HG02884 (cell line): ENCODE measurements around the gene RWDD3.

ENCODE experiments used
- ATAC-seq: cut with Tn5 transposase; IDR thresholded peaks from one replicate; pipeline ENCODE4 v1.9.1; 2021; ENCODE audit warnings: mild to moderate bottlenecking, moderate library complexity; ENCODE audit not compliant: unreplicated experiment

RWDD3 gene, protein sequence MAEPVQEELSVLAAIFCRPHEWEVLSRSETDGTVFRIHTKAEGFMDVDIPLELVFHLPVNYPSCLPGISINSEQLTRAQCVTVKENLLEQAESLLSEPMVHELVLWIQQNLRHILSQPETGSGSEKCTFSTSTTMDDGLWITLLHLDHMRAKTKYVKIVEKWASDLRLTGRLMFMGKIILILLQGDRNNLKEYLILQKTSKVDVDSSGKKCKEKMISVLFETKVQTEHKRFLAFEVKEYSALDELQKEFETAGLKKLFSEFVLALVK

DNA sequence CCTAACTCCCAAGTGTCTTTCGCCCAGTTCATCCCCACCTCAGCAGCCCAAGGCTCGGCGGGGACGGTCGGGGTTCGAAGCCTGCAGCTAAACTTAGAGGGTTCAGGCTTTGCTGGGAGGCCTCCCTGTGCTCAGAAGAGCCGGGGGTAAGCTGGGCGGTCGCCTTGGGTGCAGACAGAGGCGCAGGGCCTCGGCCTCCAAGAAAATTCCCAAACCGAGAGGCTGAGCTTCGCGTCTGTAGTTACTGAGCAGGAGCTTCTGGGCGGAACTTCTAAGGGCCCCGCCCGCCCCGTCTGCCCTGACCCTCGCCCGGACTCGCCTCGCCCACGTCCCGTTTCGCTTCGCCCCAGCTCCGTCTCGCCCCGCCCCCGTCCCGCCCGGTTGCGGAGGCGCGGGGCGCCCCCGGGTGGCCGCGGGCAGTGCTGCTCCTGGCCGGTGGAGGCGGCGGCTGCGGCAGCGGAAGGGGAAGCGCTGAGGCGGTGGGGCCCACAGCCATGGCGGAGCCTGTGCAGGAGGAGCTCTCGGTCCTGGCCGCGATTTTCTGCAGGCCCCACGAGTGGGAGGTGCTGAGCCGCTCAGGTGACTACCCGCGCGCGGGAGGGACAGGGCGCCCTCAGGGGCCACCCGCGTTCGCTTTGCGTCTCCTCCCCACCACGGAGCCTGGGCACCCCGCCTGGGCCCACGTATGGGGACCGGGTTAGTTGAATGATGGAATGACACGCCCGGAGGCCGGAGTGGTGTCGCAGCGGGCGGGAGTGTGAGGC is at the start of gene RWDD3:
RWDD3 (plus strand) TSS at position 474 of the 764 bp plus-strand sequence; CDS start at position 495, 21 bp downstream.
- ATAC-seq = peak; percentile 96

DNA sequence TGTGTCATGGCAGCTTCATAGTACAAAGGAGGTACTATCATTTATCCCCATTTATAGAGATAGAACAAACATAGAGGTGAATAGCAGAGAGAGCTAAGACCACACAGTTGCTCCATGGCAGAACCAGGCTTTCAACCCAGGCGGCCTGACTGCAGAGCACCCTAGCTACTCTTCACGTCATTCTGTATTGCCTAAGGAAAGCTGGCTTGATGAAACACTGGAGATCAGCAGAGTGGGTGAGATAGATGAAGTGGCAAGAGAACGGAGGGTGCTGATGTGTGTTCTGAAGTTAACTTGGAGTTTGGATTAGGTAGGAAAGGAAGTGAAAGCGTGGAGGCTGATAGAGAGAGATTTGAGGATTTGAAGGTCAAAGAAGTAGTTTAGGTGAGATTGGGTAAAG is 47.9 kb upstream of the RWDD3 start:
- ATAC-seq = no peak

DNA sequence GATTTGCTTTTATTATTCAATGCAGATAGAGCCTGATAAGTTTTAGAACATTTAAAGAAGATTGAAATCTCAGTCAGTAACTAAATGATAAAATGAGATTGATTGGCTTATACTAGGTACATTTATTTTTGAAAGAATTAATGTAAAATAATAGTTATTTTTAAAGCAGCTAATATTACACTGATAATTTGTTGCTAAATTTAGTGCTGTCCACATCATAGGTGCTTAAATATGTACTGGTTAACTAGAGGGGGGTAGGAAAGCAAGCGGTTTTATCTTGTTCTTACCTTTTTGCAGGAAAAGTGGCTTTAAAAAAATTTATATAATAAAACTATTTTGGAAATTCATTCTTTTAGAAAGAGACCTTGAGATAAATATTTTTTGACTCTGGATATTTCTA is 40.4 kb upstream of the RWDD3 start:
- no peak for ATAC-seq

DNA sequence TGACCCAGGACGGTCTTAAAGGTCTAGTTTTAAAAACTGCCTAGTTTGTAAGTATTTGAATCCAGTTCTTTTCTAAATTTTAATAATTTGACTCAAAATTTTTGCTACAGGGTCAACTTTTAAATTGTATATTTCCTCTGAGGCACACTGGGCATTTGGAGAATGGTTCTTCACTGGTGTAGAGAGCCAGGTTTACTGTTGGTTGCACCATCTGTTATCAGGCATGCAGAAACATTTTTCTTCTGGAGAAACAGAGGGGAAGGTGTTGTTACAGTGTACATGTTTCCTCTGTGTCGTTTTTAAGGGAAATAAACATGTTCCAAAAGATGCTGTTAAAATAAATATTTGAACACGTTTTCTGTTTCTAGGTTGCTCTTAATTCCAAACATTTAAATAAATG is 39.0 kb upstream of the RWDD3 start:
- no peak for ATAC-seq

DNA sequence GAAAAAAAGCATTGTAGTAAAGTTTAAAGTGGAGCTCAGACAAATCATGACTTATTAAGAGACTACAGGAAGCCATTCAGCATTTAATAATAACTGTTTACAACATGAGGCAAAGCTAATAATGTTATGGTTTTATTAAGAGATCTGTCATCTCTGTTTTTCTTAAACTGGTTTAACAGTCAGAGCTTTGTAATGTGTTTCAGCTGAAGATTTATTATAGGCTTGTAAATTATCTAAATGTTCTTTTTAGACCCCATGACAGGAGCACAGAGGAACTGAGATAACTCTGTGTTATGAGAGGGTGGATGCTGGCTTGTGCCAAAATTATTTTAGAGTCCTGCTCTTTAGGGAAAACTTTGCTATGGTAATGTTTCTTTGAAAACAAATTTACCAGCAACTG is 38.0 kb upstream of the RWDD3 start:
- ATAC-seq = no peak

DNA sequence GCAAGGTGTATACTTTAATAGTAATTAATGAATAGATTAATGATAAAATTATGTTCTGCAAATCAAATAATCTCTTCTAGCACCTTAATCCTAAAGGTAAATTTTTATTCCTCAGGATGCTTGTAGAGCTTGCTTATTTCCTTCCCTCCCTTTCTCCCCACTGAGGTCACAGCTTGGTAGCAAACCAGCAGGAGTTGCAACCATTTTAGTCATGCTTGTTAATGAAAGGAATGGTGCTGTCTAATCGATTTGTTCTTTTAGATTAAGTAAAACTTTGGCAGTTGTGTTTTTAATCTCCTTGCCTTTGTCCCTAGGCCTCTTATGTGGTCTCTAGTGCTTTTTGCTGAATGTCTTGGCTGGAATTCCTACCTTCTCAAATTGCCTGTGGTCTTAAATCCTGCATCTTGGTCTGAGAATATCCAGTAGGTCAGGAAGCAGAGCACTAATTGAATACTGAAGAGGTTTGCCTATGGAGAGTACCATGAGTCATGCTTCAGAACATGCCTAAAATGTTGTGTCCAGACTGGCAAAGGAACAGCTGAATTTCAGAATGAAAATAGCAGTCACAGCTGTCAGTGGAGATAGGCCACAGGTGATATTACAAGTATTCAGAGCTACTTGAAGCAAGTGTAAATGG is 36.3 kb upstream of the RWDD3 start:
- ATAC-seq = no peak

DNA sequence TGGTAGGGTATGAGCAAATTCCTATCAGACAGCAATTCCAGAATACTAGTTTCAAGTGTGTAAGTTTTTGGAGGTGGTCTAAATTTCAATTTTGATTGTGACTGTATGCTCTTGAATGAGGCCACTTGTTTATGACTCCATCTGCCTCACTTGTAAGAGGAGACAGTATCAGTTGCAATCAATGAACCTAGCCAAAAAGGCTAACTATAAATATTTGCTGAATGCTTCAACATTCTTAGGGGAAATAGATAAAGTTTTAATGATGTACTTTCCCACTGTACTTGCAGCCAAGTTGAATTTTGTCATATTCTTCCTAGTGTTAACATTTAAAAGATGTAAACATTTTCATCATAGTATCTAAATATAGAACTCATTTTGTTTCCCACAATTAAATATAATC is 32.1 kb upstream of the RWDD3 start:
- ATAC-seq = no peak

DNA sequence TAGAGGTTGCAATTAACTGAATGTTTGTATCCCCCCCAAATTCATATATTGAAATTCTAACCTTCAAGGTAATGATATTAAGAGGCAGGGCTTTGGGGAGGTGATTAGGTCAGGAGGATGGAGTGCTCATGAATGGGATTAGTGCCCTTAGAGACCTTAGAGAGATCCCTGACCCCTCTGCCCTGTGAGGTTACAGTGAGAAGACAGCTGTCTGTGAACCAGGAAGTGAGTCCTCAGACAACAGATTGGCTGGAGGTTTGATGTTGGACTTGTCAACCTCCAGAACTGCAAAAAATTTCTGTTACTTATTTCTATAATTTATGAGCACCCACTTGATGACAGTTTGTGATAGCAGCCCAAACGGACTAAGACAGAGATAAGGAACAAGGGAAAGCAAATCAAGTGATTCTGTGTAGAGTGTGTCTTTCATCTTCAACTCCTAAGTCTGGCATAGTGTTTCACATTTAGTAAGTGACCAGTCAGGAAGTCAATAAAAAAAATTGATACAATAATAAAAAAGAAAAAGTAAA is 30.0 kb upstream of the RWDD3 start:
- ATAC-seq = no peak

DNA sequence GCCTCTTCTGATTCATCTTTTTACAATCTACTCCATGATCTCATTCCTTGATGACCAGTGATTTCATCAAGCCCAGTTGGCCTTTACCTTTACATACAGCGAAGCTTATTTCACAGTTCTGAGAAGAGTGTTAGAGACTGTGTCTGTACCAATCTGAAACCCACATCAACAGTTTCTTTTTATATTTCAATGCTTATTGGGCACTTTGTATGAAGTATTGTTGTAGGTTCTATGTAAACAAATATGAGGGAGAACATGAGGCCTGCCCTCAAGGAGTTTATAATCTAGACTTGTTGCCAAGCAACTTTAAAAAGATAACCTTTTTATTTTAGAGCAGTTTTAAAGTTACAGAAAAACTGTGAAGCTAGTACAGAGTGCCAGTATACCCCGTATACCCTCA is 27.5 kb upstream of the RWDD3 start:
- ATAC-seq = no peak

DNA sequence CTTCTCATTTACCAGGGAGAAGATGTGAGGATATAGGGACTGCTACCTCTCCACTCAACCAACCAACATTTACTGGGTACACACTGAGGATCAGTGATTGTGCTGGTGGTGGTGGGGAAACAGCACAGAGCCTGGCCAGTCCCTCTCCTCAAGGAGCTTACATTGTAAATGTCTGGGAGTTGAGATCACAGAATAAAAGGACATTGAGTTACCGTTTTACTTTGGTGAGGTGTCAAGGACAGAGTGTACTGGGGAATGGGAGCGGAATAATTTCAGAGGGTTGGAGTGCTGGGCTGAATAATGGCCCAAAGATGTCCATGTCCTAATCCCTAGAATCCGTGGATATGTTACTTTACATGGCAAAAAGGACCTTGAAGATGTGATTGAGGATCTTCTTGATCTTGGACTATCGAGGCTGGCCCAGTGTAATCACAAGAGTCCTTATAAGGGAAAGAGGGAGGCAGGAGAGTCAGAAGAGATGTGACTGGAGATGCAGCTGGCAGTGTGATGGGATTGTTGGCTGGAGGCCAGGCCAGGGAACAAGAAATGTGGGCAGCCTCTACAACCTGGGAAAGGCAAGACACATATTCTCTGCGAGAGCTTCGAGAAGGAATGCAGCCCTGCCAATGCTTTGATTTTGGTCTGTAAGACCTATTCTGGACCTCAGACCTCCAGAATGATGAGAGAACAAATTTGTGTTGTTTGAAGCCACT is 26.6 kb upstream of the RWDD3 start:
- ATAC-seq = no peak

DNA sequence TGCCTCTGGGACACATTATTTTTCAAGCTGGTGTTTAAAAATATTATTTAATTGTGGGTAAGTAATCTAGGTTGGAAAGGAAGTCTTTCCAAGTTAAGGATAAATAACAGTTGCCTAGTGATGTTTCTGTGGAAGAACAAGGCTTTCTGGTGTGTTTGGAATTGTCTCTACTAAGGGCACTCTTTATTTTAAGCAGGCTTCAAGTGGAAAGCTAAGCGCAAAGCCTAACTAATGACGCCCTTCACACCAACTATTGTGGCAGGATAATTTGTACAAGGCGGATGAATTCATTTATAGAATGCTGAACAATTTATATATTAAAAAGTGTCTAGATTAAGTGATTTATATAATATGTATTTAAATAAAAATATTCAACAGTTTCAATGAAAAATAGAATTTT is 25.1 kb upstream of the RWDD3 start:
- ATAC-seq = no peak

DNA sequence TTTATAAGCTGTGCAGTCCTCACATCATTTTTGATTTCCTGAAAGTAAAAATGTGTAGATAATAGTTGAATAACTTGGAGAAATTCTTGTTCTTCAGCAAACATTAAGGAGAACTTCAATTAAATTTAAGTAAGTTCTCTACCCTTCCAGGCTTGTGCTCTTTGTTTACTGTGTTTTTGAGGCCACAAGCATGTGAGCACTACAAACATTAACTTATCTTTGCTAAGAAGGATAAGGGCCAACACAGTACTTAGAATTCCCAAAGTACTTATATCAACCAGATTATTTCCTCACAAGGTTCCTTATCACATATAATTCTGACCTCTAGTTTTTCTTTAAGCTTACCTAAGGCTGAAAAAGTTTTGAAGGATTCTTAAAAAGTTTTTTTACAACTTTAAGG is 24.7 kb upstream of the RWDD3 start:
- ATAC-seq = no peak

DNA sequence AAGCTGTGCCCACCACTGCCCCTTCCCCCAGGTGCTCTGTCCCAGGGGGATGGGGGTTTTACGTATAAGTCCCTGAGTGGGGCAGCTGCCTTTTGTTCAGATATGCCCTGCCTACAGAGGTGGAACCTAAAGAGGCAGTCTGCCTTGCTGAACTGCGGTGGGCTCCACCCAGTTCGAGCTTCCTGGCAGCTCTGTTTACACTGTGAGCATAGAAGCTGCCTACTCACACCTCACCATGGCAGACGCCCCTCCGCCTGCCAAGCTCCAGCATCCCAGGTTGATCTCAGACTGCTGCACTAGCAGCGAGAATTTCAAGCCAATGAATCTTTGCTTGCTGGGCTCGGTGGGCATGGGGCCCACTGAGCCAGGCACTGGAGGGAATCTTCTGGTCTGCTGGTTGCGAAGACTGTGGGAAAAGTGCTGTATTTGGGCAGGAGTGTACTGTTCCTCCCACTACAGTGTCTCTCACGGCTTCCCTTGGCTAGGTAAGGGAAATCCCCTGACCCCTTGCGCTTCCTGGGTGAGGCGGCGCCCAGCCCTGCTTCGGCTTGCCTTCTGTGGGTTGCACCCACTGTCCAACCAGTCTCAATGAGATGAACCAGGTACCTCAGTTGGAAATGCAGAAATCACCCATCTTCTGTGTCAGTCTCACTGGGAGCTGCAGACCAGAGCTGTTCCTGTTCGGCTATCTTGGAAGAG is 17.6 kb upstream of the RWDD3 start:
- no peak for ATAC-seq

DNA sequence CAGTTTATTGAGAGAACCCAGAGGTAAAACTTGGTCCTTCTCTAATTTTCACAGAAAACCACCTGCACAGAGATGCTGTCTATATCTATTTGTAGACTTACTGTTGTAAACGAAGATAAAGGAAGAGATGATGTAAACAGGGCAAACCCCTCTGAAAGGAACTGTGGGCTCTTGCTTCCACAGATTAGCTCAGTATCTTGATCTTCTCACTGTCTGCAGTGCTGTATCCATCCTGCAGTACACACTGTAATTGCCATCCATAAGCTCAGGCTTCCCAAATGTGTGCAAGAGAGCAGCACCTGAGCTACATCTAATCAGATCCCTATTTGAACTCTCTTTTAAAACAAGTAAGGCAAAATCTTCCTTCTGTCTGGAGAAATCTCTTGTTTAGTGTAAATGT is 16.6 kb upstream of the RWDD3 start:
- ATAC-seq = no peak

DNA sequence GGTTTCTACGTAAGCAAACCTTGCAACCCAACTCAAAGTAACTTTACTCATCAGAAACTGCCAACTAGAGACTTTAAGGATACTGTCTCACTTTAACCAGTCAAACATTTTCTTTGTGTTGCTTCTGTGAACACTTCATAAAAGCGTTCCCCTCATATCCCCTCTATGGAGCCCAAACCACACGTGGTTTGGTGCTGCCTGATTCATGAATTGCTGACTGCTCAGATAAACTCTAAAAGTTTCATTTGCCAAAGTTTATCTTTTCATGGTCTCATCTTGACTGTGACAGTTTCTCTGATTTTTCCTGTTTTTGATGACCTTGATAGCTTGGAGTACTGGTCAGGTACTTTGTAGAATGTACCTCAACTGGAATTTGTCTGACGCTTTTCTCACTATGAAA is 14.6 kb upstream of the RWDD3 start:
- ATAC-seq = no peak

DNA sequence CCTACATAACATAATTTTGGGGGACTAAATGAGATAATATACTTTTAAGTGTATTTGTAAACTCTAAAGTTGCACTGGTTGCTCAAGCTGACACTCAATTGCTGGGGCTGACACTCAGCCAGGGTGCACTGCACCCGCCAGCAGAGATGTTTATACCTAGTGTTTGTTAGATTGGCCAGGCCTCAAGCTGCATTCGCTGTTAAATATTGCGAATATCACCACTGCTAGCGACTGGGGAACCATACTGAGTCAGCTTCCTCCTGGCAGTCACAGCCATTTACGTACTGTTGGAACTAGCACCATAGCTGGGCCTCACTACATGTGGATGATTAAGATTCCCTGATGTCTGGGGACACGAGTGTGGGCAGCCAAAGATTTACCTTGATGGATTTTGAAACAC is 12.7 kb upstream of the RWDD3 start:
- no peak for ATAC-seq

DNA sequence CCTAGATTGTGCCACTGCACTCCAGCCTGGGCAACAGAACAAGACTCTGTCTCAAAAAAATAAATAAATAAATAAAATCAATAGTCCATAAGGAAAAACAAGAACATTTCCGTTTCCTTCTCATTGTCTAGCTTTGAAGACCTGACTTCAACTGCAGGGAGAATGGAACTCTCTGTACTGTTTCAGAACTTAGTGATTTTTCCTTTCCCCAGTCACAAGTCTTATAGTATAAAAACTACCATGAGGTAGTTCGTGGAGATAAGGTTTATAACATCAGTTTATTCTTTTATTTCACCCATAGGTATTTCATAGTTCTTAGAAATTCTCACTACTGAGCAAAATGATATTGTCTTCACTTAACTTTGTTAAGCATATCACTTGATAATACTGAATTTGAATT is 11.4 kb upstream of the RWDD3 start:
- no peak for ATAC-seq

DNA sequence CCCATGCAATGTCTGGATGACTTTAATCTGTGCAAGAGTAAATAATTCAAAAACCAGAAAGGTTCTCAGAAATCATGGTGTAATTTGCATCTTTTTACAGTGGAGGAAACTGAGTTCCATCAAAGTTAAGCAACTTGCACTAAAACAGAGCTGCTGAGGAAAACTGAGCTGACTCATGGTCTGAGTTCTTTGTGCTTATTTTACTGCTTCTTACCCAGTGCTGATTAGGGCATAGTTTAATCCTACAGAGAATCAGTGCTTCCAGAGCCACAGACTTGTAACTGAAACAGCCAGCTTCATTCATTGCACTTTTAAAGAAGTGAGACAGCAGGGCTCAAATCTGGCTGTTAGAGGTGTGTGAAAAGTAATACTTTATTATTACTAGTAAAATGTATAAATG is 10.9 kb upstream of the RWDD3 start:
- ATAC-seq = no peak

DNA sequence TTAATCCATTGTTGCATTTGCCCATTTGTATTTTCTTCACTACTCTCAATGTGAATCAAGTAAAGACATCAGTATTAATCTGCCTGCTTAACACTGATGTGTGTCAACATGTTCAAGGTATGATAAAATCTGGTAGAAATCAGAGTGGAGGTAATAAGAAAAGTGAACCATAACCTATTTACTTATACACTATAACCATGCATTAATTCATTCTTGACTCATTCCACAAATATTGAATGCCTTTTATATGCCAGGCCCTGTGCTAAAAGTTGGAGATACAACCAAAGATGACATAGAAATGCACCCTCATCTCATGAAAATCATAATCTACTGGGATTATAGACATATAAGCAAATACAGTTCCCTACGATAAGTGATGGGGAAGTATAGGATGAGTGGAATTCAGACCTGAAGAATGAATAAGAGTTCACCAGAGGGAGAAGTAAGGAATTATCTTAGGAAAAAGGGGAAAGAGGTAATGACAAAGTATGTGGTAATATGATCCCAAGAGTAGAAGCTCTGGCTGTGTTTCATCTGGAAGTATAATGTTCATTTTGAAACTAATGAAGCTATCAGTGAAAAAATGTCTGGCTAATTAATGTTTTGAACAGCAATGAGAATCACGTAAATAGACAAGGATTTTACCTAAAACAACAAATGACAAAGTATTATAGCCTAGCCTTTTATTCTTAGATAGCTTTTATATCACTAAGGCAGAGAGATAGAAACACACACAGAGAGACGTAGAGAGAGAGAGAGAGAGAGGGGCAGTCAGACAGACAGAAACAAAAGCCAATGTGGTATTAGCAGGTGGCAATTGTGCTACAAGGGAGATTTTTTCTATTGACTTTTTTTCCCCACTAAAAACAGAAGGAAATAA is 7.0 kb upstream of the RWDD3 start:
- no peak for ATAC-seq

DNA sequence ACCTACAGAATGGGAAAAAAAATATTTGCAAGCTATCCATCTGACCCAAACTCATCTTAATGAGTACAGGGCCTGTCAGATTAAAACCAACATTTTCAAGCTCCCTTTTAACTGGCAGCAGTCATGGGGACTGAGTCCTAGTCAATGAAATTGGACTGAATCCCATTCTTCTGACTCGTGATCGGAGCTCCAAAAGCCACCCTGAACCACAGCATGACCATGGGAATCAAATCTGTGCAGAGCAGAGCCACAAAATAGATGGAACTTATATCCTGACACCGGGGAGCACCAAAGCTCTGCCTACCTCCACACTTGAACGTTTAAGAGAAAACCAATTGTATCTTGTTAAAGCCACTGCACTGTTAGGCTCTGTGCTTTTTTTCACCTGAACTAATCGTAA is 5.0 kb upstream of the RWDD3 start:
- ATAC-seq = no peak
